ENCODE data around the gene CRYGC. TPM values are rescaled to one million over a fixed set of nuclear protein-coding genes. Genes with fewer than 3 reads are reported as not detected.

CRYGC gene
- total and polyA plus RNA-seq, 2 experiments from 2014 or later = not detected

DNA sequence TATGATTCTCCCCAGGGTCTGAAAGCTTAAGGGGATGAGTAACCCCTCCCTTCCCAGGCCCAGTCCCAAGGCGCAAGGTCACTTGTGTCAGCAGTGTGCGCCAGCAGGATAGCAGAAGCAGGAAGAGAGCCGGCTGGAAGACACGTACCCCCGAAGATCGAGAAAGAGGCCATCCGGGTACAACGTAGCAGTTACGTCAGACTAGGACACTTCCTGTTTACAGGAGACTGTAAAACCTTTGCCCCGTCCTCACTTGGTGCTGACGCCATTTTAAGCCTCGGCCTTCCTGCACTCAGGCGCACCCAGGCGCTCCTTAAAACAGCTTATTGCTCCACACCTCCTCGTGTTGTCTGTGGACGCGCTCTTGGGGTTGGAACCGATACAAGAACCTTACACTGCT lies 9.8 kb upstream of the CRYGC start:
- H3K4me1 ChIP-seq (ENCODE audit: insufficient read depth) = peaks cover 19% of the 10 kb centered on the region
- ATAC-seq = no peak
- no peak overlapping the region for H3K27ac ChIP-seq (ENCODE audit: low read depth)
- H3K36me3 ChIP-seq (ENCODE audit: insufficient read depth) = no peaks in the 10 kb centered on the region
- DNase-seq (ENCODE audit: low spot score) = no peak
- H3K4me2 ChIP-seq = no peak overlapping the region
- H3K27ac Mint-ChIP-seq = no peak overlapping the region
- no peaks in the 10 kb centered on the region for H3K79me2 ChIP-seq (replicated peaks; ENCODE audit: insufficient read depth)
- TF ChIP-seq, protein P1, sequence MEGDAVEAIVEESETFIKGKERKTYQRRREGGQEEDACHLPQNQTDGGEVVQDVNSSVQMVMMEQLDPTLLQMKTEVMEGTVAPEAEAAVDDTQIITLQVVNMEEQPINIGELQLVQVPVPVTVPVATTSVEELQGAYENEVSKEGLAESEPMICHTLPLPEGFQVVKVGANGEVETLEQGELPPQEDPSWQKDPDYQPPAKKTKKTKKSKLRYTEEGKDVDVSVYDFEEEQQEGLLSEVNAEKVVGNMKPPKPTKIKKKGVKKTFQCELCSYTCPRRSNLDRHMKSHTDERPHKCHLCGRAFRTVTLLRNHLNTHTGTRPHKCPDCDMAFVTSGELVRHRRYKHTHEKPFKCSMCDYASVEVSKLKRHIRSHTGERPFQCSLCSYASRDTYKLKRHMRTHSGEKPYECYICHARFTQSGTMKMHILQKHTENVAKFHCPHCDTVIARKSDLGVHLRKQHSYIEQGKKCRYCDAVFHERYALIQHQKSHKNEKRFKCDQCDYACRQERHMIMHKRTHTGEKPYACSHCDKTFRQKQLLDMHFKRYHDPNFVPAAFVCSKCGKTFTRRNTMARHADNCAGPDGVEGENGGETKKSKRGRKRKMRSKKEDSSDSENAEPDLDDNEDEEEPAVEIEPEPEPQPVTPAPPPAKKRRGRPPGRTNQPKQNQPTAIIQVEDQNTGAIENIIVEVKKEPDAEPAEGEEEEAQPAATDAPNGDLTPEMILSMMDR (conservative IDR thresholded peaks at IDR 0.05; ENCODE audit: low read depth in 2 of 2) = no peak
- TF ChIP-seq JUNB (IDR thresholded peaks at IDR 0.05; ENCODE audit: unreplicated experiment) (no peak), STAT1 (IDR thresholded peaks at IDR 0.05; ENCODE audit: unreplicated experiment) (no peak), EZH2 (IDR thresholded peaks at IDR 0.05; ENCODE audit: low read depth, unreplicated experiment) (no peak), POLR2AphosphoS5 (IDR thresholded peaks at IDR 0.05; ENCODE audit: low read depth) (no peak), ZNF462 (CRISPR knock-in tag; IDR thresholded peaks at IDR 0.05) (no peak), REST (IDR thresholded peaks at IDR 0.05; ENCODE audit: unreplicated experiment) (no peak), NANOG (IDR thresholded peaks at IDR 0.05; ENCODE audit: borderline replicate concordance) (no peak), ZNF114 (CRISPR knock-in tag; IDR thresholded peaks at IDR 0.05) (no peak), ZNF331 (CRISPR knock-in tag; IDR thresholded peaks at IDR 0.05; ENCODE audit: low read depth) (no peak), EZH2phosphoT487 (IDR thresholded peaks at IDR 0.05; ENCODE audit: unreplicated experiment) (no peak), CREB1 (CRISPR knock-in tag; IDR thresholded peaks at IDR 0.05; ENCODE audit: low read depth) (no peak)
- TF ChIP-seq, protein P2, sequence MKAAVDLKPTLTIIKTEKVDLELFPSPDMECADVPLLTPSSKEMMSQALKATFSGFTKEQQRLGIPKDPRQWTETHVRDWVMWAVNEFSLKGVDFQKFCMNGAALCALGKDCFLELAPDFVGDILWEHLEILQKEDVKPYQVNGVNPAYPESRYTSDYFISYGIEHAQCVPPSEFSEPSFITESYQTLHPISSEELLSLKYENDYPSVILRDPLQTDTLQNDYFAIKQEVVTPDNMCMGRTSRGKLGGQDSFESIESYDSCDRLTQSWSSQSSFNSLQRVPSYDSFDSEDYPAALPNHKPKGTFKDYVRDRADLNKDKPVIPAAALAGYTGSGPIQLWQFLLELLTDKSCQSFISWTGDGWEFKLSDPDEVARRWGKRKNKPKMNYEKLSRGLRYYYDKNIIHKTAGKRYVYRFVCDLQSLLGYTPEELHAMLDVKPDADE (IDR thresholded peaks at IDR 0.05) = no peak
- peaks cover 15% of the 10 kb centered on the region for H3K4me1 Mint-ChIP-seq
- no peaks in the 10 kb centered on the region for H4K20me1 ChIP-seq (replicated peaks; ENCODE audit: insufficient read depth)
- H3K36me3 Mint-ChIP-seq (ENCODE audit: low read depth) = peaks cover 26% of the 10 kb centered on the region
- H3K27me3 ChIP-seq (ENCODE audit: insufficient read depth) = no peaks in the 10 kb centered on the region
- H2AFZ ChIP-seq = peak overlapping the region; percentile 89
- no peaks in the 10 kb centered on the region for H3F3A ChIP-seq (replicated peaks; ENCODE audit: low read depth)
- no peak overlapping the region for H3K4me3 ChIP-seq
- H3K4me3 Mint-ChIP-seq = no peak overlapping the region
- no peaks in the 10 kb centered on the region for H3K9me2 ChIP-seq (ENCODE audit: insufficient read depth)
- H3K27me3 Mint-ChIP-seq (ENCODE audit: insufficient read depth, low read depth, poor library complexity) = no peaks in the 10 kb centered on the region
- H3K9me3 Mint-ChIP-seq = peaks cover 27% of the 10 kb centered on the region
